SU-DHL-6 (cell line): ENCODE measurements around the gene RIOX2.

Experiments used
- EZH2phosphoT487 ChIP-seq: fragments of 200-600 bp; sonication (generic), shearing (Covaris generic); conservative IDR thresholded peaks from 2 replicates; pipeline ENCODE4 v1.6.1; 2018; ENCODE audit warnings: mild to moderate bottlenecking, antibody characterized with exemption, low read length, moderate library complexity, mixed read lengths
- TF ChIP-seq, protein P1 (sequence below): fragments of 200-600 bp; sonication (generic); IDR thresholded peaks from one replicate; pipeline ENCODE4 v1.5.1; 2017; ENCODE audit warnings: antibody characterized with exemption, mild to moderate bottlenecking, low read length, moderate library complexity; ENCODE audit not compliant: insufficient read depth, poor library complexity, severe bottlenecking

DNA sequence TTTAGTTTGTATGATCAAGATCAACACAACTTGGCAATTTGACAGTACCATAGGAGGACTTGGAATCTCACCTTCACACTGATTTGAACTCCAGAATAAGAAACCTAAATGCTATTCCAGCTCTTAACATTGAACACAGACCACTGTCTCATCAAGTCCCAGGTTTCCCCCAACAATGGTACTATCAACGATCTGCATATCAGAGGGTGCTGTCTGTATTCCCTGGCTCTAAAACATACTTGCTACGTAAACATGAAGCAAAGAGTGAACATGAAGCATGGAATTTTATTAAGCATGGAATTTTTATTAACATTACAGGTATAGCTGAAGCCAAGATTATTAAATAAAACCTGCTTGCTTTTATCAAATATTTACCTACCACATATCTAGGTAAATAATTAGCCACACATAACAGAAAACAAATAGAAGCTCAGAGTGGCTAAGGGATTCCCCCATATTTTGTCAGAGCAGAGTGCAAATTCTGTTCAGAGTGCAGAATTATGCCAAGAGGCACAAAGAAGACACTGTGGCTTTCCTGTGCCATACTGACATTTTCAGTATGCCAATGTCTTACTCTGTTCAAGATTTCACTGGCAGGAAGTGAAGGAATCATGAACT is 22.2 kb upstream of the RIOX2 start:
- TF ChIP-seq, protein P1, sequence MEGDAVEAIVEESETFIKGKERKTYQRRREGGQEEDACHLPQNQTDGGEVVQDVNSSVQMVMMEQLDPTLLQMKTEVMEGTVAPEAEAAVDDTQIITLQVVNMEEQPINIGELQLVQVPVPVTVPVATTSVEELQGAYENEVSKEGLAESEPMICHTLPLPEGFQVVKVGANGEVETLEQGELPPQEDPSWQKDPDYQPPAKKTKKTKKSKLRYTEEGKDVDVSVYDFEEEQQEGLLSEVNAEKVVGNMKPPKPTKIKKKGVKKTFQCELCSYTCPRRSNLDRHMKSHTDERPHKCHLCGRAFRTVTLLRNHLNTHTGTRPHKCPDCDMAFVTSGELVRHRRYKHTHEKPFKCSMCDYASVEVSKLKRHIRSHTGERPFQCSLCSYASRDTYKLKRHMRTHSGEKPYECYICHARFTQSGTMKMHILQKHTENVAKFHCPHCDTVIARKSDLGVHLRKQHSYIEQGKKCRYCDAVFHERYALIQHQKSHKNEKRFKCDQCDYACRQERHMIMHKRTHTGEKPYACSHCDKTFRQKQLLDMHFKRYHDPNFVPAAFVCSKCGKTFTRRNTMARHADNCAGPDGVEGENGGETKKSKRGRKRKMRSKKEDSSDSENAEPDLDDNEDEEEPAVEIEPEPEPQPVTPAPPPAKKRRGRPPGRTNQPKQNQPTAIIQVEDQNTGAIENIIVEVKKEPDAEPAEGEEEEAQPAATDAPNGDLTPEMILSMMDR: no peak
- no peak for TF ChIP-seq EZH2phosphoT487
